Epithelial cell of proximal tubule (primary cell): ENCODE measurements around the gene RABL6. TPM values are rescaled to one million over a fixed set of nuclear protein-coding genes. Genes with fewer than 3 reads are reported as not detected.

Experiments
- DNase-seq: peaks from one replicate; pipeline ENCODE4 v3.0.0-alpha.2; 2011; ENCODE audit warnings: low read depth
- H3K4me3 ChIP-seq: 2 replicates; pipeline ENCODE4 v1.5.1; 2011; ENCODE audit warnings: low read depth, mild to moderate bottlenecking, low read length
- CTCF ChIP-seq: conservative IDR thresholded peaks from 2 replicates; pipeline ENCODE4 v1.5.1; 2012; ENCODE audit warnings: low read depth, mild to moderate bottlenecking, low read length
- total RNA-seq: library from RNA; depleted of rRNA; stranded (reverse); fragments of >200 nt; gene quantifications from 2 replicates; pipeline ENCODE4 v1.2.3, GENCODE V29; 2015

Gene RABL6
- total RNA-seq, 1 donor from 2014 or later, result 114 TPM

- no peak for TF ChIP-seq CTCF
- no peak for DNase-seq
- H3K4me3 ChIP-seq, result no peak overlapping the region
These were observed 37.2 kb downstream of the RABL6 start for GRCh38 chr9:136844761-136845464.

GRCh38 chr9:136845465-136846260 lies 37.9 kb downstream of the RABL6 start:
- DNase-seq, result no peak
- no peak overlapping the region for H3K4me3 ChIP-seq
- TF ChIP-seq CTCF, result no peak

- H3K4me3 ChIP-seq, result peak overlapping the region; percentile 38
These were observed 38.8 kb downstream of the RABL6 start for GRCh38 chr9:136846376-136847087.

GRCh38 chr9:136847088-136847825 lies 39.5 kb downstream of the RABL6 start:
- no peak for TF ChIP-seq CTCF
- peak overlapping the region; percentile 77 for H3K4me3 ChIP-seq
- no peak for DNase-seq

More at GRCh38 chr9:136846376-136847087, 38.8 kb downstream of the RABL6 start:
- TF ChIP-seq CTCF, result no peak
- DNase-seq, result no peak

- TF ChIP-seq CTCF, result no peak
- DNase-seq, result no peak
- H3K4me3 ChIP-seq, result peak overlapping the region; percentile 77
These were observed 40.2 kb downstream of the RABL6 start for GRCh38 chr9:136847826-136848392.

GRCh38 chr9:136848393-136849037 lies 40.8 kb downstream of the RABL6 start:
- peak overlapping the region; percentile 77 for H3K4me3 ChIP-seq
- TF ChIP-seq CTCF, result no peak
- no peak for DNase-seq
